ENCODE results near the gene L1CAM.

The L1CAM gene

GRCh38 chrX:153812220-153812619 lies 73.8 kb downstream of the L1CAM start:
- Histone ChIP-seq H3K79me2 (ENCODE audit: insufficient read depth, low read length) (no peaks in the 10 kb centered on the region), H3K9me3 (ENCODE audit: insufficient read depth, low read length, severe bottlenecking) (no peaks in the 10 kb centered on the region), H2AFZ (ENCODE audit: low read depth, low read length) (no peak overlapping the region), H3K36me3 (ENCODE audit: insufficient read depth, low read length) (no peaks in the 10 kb centered on the region), H3K4me1 (ENCODE audit: insufficient read depth, low read length) (no peaks in the 10 kb centered on the region), H3K4me2 (ENCODE audit: insufficient read depth, low read length) (no peak overlapping the region), H3K4me3 (ENCODE audit: low read depth in 1 of 2, low read length in 2 of 2) (no peak overlapping the region), H3K9ac (ENCODE audit: low read depth, low read length) (no peak overlapping the region), H4K20me1 (ENCODE audit: insufficient read depth, low read length) (no peaks in the 10 kb centered on the region), H3K27ac (ENCODE audit: low read length) (no peak overlapping the region), H3K27me3 (ENCODE audit: insufficient read depth, low read length, poor library complexity) (no peaks in the 10 kb centered on the region)
- TF ChIP-seq EZH2 (IDR thresholded peaks at IDR 0.05; ENCODE audit: borderline replicate concordance, low read depth, low read length, severe bottlenecking) (no peak), CTCF (IDR thresholded peaks at IDR 0.05; ENCODE audit: borderline replicate concordance, extremely low read depth, low read length, poor library complexity, severe bottlenecking) (no peak)
- no peak for ATAC-seq (ENCODE audit: insufficient read depth, low read depth)
- no peak for DNase-seq
